T-helper 2 cell (primary cell): ENCODE data around the gene PPFIA2.
"Not testable (repeated sequence)": the region's sequence is repeated elsewhere in the genome, so short reads cannot be mapped to it uniquely, and the experiment has no call there.

ENCODE experiments used
- DNase-seq, 5 experiments: peaks; one replicate each; pipeline versions ENCODE4 v3.0.0 to v3.0.0-alpha.2; 2012 to 2022

Gene PPFIA2

DNA sequence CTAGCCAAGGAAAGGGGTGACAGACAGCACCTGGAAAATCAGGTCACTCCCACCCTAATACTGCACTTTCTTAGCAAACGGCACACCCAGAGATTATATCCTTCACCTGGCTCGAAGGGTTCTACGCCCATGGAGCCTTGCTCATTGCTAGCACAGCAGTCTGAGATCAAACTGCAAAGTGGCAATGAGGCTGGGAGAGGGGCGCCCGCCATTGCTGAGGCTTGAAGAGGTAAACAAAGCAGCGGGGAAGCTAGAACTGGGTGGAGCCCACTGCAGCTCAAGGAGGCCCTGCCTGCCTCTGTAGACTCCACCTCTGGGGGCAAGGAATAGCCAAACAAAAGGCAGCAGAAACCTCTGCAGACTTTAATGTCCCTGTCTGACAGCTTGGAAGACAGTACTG, 99.8 kb downstream of the PPFIA2 start:
- DNase-seq, result not testable (repeated sequence)

DNA sequence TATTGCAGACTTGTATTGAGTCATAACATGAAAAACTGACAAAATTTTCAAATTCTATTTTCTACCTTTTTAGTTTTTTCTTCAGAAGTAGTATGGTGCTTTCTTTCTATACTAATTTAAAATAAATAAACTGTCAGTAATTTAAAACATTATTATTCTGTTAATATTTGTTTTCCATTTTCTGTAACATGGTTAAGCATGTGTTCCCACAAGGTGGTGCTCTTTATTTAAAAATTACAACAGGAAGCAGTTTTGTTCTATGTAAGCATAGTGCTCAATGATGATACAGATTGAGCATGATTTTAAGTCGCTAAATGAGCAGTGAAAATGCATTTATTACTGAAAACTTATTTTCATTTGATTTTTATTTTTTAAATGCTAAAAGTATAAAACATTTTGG, 114.6 kb downstream of the PPFIA2 start:
- DNase-seq, result peak in 2 of 5 experiments; percentile 15 to 20

DNA sequence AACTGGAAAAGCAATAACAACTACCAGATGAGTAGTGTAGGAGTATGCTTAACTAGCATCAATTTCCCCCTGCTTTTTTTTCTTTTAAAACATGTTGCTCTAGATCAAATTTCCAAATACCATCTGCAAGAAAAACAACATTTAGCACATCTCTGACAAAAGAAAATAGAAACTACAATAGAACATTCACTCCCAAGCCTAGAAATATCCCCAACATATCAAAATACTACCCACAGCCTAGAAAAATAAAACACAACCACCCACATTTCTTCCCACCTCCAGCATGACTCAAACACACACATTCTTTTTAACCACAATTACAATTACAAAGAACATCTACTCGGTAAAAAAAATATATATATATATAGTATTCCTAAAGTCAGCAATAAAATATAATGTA, 120.0 kb downstream of the PPFIA2 start:
- DNase-seq, result no peak

DNA sequence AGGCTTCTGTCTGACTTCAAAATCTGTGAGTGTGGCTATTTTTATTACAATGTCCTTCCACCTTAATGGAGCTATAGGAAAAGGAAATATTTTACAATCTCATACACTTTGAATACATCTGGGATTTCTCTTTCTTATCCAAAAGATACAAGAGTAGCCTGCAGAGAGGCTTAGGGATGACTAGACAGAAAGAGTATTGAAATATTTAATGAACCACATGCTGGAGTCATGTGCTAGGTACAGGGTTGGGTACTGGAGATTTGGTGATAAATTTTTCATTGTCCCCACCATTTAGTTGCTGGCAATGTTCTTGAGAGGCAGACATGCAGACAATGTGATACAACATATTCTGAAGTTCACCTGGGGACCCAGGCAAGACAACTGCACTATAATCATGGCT, 126.0 kb downstream of the PPFIA2 start:
- no peak for DNase-seq

DNA sequence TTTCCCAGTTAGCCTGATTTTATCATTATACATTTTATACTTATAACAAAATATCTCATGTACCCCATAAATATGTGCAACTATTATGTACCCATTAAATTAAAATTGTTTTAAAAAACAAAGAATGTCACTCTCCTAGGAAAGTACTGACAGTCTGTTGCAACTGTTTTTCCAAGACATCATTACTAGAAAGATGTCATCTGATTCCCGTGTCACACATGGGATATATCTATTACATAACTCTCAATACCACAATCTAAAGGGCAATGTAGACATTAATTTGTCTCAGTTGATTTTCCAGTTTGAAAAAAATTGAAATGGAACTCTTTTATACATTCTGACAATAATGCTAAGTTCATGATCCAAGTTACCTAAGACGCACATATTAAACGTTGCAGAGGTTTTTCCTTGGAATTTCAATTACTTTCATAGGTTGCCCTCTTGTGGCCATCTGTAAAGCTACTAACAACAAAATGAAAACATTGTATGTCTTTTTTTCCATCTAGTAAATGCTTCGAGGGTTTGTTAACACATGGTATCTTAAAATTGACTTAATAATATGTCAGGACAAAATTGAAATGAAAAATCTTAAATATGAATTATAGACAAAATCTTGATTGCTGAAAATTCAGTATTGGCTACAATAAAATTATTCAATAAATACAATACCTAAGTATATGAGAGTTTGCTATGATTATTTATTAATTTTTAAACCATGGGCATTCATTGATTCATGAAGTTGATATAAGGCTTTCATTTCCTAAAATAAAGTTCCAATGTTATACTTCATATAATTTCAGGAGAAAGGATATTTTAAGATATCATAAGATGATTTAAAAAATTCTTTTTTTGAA, 131.6 kb downstream of the PPFIA2 start:
- DNase-seq, result no peak

DNA sequence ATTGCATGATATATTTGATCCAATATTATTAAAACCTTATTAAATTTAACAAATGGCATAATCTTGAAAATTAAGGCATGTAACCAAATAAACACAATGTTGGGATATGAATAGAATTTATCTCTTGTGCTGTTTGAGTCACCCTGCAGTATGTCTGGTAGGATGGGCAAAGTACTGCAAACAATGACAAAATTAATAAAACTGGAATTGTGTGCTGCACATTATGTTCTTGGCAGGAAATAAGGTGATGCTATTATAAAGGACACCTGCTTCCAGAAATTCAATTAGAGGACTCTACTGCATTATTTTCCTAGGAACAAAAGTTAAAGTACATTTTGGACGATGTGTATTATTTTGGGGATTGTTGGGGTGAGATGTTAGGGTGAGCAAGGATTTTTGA, 132.7 kb downstream of the PPFIA2 start:
- no peak for DNase-seq

DNA sequence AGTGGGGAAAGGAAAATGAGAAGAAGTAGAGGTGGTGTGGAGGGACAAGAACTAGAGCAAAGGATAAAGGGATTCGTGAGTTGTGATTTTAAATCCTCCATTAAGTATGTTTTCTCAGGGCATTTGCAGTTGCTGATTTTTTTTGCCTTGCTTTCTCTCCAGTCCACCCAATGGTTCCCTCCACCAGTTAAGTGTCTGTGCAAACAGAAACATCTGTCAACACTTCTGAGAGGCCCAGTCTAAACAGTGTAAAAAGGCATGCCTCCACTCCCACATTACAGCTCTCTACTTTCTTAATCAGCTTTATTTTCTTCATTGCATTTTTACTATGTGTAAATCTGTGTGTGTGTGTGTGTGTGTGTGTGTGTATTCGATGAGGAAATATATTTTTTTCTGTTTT, 141.2 kb downstream of the PPFIA2 start:
- no peak for DNase-seq

DNA sequence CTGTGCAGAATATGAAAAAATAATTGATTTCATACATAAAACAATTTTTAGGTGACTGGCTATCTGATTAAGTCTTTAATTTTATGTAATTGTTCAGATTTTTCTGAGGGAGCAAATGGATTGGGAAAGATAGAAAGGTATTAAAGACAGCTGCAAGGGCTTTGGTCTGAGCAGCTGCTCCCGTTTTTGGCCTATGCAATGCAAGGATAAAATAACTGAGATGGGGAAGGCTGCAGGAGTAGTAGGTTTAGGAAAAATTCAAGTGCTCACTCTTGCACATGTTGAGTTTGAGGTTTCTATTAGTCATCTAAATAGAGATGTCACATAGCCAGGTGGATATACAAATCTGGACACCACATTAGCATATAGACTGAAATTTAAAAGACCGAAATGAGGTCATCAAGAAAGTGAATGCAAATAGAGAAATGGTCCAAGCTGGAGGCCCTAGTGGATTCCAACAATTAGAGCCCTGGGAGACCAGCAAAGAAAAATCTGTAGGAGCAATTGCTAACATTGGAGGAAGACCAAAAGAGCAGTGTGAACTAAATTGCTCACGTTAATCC, 144.0 kb downstream of the PPFIA2 start:
- no peak for DNase-seq

DNA sequence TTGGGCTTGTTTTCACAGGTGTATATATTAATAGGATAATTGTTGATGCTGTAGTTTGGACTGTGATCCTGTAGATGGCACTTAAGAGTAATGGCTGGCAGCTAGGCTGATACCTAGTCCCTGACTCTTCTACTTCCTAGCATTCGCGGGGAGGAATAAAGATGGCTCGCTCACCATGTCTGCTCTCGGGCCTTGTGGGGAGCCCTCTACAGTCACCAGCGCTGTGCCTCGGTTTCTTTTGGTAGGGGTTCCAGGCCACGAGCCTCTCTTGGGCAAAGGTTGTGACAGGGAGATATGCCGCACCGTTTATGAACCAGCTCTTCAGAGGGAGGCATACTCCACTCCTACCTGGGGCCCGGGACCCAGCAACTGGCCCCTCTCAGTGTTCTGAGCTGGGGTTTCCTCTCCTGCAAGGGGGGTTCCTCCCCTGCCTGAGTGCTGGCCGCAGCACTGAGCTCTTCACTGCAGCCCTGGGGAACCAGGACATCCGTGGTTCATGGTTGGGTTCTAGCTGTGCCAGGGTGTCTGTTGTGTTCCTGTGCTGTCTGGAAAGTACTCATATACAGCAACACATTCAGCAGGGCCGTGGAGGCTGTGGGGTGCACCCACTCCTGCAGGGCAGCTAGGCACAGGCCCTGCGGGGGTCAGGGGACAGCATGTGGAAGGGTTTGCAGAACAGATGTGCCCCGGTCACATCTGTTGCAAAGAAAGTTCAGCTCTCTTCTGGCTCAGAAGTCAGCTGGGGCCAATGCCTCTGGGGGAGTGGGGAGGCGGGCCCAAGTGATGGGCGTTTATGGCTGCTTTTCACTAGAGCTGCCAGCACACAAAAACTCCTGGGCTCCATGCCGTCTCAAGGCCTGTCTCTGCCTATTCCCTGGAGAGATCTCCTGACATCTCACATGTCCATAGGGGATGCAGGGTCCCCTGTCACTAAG, 147.9 kb downstream of the PPFIA2 start:
- DNase-seq, result peak in 1 of 5 experiments; percentile 5

DNA sequence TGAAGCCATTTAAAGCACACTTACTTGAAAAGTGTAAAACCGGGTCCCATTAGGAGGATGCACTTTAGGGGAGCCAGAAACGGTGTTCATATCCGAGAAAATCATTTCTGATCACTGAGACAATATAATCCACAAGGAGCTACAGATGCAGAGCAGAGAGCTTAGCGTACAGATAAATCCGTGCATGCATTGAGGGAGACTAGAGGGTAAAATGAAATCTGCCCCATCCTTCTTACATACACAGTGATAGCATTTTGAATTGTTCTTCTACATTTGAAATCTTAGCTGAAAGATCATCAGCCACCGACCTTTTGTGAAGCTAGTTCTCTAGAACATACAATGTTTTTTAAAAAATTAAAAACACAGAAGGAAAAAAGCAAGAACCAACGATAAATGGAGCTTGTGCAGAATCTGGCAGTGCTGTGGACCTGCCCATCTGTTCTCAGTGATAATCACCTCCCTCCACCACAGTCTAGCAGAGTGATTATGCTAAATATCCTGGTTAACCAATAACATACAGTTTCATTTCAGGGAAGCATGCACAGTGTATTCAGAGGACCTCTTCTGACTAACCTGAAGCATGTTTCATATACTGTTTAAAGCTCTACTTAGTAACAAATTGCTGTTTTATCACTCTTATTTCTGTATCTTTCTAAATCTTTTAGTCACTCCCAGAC, 161.1 kb downstream of the PPFIA2 start:
- DNase-seq, result no peak

DNA sequence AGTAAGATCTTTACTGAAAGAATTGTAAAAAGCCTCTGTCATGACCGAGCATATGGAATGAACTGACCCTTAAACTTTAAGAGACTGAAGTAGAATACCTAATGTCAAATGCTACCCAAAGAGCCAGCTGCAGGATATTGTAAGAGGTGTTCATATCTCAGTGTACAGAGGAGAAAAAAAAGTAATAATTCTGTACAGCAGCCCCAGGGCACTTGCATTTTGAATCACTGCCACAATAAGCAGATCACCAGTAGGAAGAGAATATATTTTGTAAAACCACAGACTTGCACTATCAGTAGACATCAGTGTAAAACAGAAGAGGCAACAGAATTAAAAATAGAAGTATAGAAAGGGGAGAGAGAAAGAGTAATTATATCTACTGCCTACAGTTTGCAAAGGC, 162.6 kb downstream of the PPFIA2 start:
- peak in 1 of 5 experiments; percentile 3 for DNase-seq

DNA sequence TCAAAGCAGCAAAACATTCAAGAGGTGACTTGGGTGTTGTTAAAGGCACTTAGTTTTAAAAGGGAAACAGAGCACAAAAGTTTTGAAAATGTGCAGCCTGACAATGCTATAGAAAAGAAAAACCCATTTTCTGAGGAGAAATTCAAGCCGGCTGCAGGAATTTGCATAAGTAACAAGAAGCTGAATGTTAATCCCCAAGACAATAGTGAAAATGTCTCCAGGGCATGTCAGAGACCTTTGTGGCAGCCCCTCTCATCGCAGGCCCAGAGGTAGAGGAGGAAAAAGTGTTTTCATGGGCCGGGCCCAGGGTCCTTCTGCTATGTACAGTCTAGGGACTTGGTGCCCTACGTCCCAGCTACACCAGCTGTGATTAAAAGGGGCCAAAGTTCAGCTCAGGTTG, 167.9 kb downstream of the PPFIA2 start:
- no peak for DNase-seq

DNA sequence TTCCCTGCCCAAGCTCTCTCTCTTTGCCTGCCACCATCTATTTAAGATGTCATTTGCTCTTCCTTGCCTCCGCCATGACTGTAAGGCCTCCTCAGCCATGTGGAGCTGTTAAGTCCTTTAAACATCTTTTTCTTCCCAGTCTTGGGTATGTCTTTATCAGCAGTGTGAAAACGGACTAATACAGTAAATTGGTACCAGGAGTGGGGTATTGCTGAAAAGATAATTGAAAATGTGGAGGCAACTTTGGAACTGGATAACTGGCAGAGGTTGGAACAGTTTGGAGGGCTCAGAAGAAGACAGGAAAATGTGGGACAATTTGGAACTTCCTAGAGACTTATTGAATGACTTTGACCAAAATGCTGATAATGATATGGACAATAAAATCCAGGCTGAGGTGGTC, 168.4 kb downstream of the PPFIA2 start:
- not testable (repeated sequence) for DNase-seq

DNA sequence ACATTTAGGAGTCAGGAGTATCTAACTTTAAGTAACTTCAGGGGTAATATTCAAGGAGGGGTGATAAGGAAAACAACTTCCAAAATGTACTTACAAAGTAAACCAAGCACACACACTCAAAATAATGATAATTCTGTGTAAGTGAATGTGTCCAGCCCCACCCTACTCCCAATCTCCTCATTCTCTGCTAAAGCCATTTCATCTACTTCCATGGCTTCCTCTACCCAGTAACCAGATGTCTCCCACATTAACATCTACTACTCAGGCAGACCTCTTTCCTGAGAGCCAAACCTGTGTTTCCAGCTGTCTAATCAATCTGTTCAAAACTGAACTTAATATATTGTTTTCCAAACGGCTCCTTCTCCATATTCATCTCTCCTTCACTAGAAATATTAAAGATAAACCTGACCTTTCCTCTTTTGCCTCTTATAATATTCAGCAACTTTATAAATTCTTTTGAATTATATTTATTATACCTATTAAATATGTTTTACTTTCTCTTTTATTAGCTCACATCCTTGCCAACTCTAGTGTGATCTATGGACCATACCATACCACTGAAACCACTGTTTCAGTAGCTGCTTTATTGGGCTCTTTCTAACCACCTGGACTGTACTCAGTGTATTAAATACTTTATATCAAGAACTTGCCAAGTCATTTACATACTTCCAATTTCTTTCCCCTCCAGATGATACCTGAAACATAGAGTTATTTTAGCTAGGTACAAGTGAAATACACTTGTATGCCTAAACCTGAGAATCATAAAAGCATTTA, 170.7 kb downstream of the PPFIA2 start:
- no peak for DNase-seq

DNA sequence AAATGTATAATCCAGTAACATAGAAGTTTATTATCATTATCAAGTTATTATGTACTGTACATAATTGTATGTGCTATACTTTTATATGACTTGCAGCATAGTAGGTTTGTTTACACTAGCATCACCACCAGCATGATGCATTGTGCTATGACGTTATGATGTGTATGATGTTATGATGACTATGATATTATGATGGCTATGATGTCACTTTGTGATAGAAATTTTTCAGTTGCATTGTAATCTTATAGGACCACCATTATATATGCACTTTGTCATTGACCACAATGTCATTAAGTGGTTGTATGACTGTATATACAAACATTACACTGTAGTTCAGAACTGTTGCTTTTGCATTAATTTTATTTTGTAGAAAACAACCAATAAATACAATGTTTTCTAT, 173.4 kb downstream of the PPFIA2 start:
- DNase-seq, result no peak

DNA sequence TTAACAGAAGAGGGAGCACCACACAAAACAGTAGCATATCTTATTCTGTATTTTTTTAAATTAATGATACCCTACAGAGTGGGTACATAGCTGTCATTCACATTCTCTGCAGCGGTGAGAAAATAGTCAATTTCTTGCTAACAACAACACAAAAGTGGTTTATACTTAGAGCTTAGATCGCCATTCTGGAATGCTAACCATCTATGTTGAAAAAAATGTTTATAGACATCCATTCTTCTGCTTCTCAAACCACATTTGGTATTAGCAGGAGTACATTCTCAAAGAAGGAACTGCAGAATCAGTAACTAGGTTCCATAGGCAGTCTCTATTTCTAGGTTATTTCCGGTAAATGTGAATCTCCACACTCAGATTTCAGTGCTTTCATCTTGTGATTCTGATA, 185.9 kb downstream of the PPFIA2 start:
- no peak for DNase-seq

DNA sequence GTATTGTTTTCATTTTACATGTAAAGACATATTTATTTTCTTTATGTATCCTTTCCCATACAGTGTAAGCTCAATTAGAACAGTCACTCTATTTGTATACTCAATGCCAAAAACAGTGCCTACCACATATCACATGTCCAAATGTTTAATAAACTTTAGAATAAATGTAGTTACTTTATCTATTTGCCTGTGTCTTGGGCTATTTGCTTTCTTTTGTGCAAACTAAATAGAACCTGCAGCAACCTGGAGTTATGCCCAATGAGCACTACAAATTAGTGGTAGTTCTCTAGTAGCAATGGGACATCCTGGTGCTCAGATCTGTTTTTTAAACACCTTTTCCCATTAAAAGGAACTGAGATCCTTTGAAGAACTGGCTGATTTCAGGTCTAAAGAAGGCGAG, 186.7 kb downstream of the PPFIA2 start:
- DNase-seq, result no peak

DNA sequence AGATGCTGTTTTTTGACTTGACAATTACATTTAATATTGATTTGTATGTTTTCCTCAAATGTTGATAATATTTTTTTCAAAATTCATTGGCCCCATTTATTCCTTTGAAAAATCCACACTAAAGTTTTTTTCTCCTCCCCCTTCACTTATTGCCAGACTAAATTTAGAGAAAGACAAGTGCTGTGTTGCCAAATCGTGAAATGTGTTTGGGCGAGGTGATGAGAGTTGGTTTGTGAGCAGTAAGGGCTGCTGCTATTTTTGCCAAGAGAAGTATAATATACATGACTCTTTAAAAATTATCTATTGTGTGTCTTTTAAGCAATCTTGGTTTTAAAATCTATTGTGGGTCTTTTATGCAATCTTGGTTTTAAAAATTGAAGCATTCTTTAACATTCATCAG, 188.9 kb downstream of the PPFIA2 start:
- DNase-seq, result no peak

DNA sequence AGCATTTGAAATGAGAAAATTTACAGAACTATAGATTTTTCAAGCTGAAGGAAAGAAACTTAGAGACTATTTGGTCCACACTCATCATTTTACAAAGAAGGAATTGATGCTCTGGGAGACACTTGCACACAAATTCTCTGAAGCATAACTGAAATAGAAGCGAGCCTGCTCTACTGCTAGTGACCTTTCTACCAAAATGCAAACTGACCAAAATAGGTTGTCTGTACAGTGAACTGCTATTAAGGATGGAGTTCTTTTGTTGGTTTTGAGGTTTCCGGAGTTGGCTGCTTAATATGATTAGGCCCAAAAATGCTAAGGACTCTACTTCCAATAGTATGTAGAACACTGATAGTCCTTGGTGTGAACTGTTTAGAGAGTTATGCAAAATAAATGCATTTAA, 194.9 kb downstream of the PPFIA2 start:
- DNase-seq, result no peak

DNA sequence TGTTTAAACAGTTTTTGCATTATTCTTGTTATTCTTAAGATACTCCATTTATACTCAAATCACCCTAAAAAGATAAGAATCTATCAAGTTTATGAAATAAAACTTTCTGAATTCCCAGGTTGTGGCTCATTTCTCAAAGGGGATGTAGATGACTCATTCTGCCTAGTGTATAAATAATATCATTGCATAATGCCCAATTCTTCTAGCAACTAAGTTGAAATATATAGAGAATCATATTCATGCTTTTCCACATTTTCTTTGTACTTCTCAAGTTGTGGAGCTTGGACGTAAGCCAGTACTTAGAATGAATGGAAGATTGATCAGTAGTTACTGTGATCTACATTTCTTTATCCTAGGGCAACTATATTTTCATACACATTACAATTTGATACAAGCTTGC, 201.1 kb downstream of the PPFIA2 start:
- no peak for DNase-seq

DNA sequence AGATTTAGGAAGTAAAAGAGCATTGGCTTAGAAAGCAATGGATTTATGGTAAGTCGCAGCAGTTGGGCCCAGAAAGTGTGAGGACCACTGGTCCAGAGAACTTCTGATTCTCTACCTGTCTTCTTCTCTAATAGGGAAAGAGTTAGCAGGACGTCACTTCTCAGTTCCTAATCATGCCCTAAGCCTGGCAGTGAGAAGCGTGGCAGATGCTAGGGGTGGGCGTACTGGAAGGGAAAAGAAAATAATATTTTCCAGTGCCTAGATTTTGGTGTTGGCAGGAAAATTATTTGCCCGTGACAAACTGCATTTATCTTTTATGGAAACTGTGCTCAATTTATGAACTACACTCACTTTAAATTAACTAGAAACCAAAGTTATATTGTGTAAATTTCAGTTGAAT, 212.3 kb downstream of the PPFIA2 start:
- DNase-seq, result no peak

DNA sequence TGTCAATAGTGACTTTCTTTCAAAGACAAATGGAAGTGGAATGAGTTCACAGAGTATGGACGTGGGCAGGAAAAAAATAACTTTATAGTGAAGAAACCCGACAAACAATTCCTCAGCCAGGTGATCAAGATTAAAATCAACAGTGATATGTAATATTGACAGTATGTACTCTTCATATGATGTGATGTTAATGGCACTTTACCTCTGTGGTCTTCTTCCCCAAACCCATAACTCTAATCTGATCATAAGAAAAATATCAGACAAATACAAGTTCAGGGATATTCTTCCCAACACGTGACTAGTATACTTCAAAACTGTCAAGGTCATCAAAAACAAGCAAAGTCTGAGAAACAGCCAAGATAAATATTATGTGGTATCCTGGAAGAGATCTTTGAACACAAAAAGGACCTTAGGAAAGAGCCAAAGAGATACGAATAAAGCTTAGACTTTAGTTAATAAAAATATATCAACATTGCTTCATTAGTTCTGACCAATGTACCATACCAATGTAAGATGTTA, 215.5 kb downstream of the PPFIA2 start:
- no peak for DNase-seq
